ENCODE data around the gene PUM2. TPM values are rescaled to one million over a fixed set of nuclear protein-coding genes. Genes with fewer than 3 reads are reported as not detected.
A peak's percentile ranks its signal among the peaks of the same experiment; 100 is the strongest.

PUM2 gene
- total RNA-seq, 1 experiment from 2014 or later: 105 TPM

- intact Hi-C loops (cut with micrococcal nuclease): loop anchor here (5.0 kb wide), 1 partner anchor 104 kb away; no protein-coding TSS in a partner anchor
- H3K79me2 ChIP-seq (ENCODE audit: insufficient read depth, low read length): no peaks in the 10 kb centered on the region
- peak overlapping the region; percentile 62 for H3K4me2 ChIP-seq (ENCODE audit: low read length)
- peak overlapping the region in 1 of 2 experiments; percentile 25; a peak in 2 of 4 replicates for H3K4me3 ChIP-seq (replicated peaks in 1 of 2; ENCODE audit: low read depth in 1 of 2, low read length in 2 of 2)
- peak; percentile 91 for ATAC-seq
- CTCF ChIA-PET: interaction anchor here (1.0 to 2.0 kb wide), 4 partner anchors 10 to 96 kb away, joined by 3 to 9 read pairs (median 4); no protein-coding TSS in a partner anchor
- H3K27ac ChIP-seq (ENCODE audit: low read depth, low read length): peak overlapping the region; percentile 58
- peak overlapping the region; percentile 60 for H2AFZ ChIP-seq (ENCODE audit: low read depth, low read length, poor library complexity, severe bottlenecking)
- peak; percentile 90 for DNase-seq (ENCODE audit: low read depth, low spot score)
- no peaks in the 10 kb centered on the region for H3K36me3 ChIP-seq (ENCODE audit: control insufficient read depth in 1 of 2, insufficient read depth in 2 of 2, low read length in 2 of 2)
- no peaks in the 10 kb centered on the region for H3K9me3 ChIP-seq (ENCODE audit: control insufficient read depth in 1 of 2, insufficient read depth in 1 of 2, low read depth in 1 of 2, low read length in 2 of 2)
- H3K9me2 ChIP-seq (ENCODE audit: insufficient read depth): no peaks in the 10 kb centered on the region
- BruUV-seq (replicated peaks): no TSS peak
- H3K27me3 ChIP-seq (ENCODE audit: insufficient read depth, low read length): no peaks in the 10 kb centered on the region
- peak overlapping the region; percentile 16 for H3K9ac ChIP-seq (ENCODE audit: low read length)
- POLR2A ChIA-PET: interaction anchor here (0.7 to 1.5 kb wide), 6 partner anchors 8 to 215 kb away, joined by 3 to 6 read pairs (median 4); partner anchors contain the start of gene RHOB
- no peaks in the 10 kb centered on the region for H4K20me1 ChIP-seq (ENCODE audit: insufficient read depth)
- RAD21 ChIA-PET (ENCODE audit: low non-redundant PET in 1 of 2, low total read pairs in 2 of 2, uncharacterized antibody in 2 of 2, unreplicated experiment in 2 of 2): interaction anchor here in 1 of 2 experiments (0.6 kb wide), 2 partner anchors 105 to 122 kb away, joined by 3 read pairs; no protein-coding TSS in a partner anchor
- peaks cover 19 to 51% of the 10 kb centered on the region in 2 experiments for H3K4me1 ChIP-seq (ENCODE audit: control insufficient read depth in 1 of 2, insufficient read depth in 2 of 2, low read length in 2 of 2)
- TF ChIP-seq FOSL1 (IDR thresholded peaks at IDR 0.05; ENCODE audit: low read depth) (no peak), ZFX (IDR thresholded peaks at IDR 0.05) (peak; percentile 23; the same call in 1 of the 2 replicates), SIN3A (IDR thresholded peaks at IDR 0.05; ENCODE audit: low read depth) (no peak), EZH2 (IDR thresholded peaks at IDR 0.05) (no peak), ZNF274 (IDR thresholded peaks at IDR 0.05; ENCODE audit: low read depth, low read length) (no peak), JUND (IDR thresholded peaks at IDR 0.05) (no peak), SP1 (IDR thresholded peaks at IDR 0.05; ENCODE audit: low read depth) (no peak), EGR1 (IDR thresholded peaks at IDR 0.05; ENCODE audit: low read depth) (no peak), EZH2phosphoT487 (IDR thresholded peaks at IDR 0.05; ENCODE audit: borderline replicate concordance) (no peak), ELF1 (IDR thresholded peaks at IDR 0.05; ENCODE audit: borderline replicate concordance, low read depth) (no peak), RAD21 (IDR thresholded peaks at IDR 0.05; ENCODE audit: low read depth) (no peak), SRF (IDR thresholded peaks at IDR 0.05; ENCODE audit: low read depth) (no peak), YY1 (IDR thresholded peaks at IDR 0.05; ENCODE audit: extremely low read depth, insufficient replicate concordance, low read depth, low read length) (peak; percentile 61), CBX3 (IDR thresholded peaks at IDR 0.05; ENCODE audit: low read depth) (no peak), ZBTB33 (IDR thresholded peaks at IDR 0.05; ENCODE audit: extremely low read depth, insufficient replicate concordance, low read length) (no peak), REST (IDR thresholded peaks at IDR 0.05; ENCODE audit: low read depth) (no peak), CEBPB (IDR thresholded peaks at IDR 0.05; ENCODE audit: low read depth) (no peak), POLR2AphosphoS5 (IDR thresholded peaks at IDR 0.05; ENCODE audit: low read depth, low read length) (peak; percentile 83), TCF7L2 (IDR thresholded peaks at IDR 0.05; ENCODE audit: borderline replicate concordance, extremely low read depth, insufficient read depth, insufficient read length) (peak; percentile 57)
- TF ChIP-seq, protein P1, sequence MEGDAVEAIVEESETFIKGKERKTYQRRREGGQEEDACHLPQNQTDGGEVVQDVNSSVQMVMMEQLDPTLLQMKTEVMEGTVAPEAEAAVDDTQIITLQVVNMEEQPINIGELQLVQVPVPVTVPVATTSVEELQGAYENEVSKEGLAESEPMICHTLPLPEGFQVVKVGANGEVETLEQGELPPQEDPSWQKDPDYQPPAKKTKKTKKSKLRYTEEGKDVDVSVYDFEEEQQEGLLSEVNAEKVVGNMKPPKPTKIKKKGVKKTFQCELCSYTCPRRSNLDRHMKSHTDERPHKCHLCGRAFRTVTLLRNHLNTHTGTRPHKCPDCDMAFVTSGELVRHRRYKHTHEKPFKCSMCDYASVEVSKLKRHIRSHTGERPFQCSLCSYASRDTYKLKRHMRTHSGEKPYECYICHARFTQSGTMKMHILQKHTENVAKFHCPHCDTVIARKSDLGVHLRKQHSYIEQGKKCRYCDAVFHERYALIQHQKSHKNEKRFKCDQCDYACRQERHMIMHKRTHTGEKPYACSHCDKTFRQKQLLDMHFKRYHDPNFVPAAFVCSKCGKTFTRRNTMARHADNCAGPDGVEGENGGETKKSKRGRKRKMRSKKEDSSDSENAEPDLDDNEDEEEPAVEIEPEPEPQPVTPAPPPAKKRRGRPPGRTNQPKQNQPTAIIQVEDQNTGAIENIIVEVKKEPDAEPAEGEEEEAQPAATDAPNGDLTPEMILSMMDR (IDR thresholded peaks at IDR 0.05 in 2 of 3, conservative IDR thresholded peaks at IDR 0.05 in 1 of 3; ENCODE audit: borderline replicate concordance in 1 of 3, insufficient read depth in 1 of 3, low read depth in 2 of 3, low read length in 2 of 3): no peak
- TF ChIP-seq, protein P2, sequence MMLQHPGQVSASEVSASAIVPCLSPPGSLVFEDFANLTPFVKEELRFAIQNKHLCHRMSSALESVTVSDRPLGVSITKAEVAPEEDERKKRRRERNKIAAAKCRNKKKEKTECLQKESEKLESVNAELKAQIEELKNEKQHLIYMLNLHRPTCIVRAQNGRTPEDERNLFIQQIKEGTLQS (IDR thresholded peaks at IDR 0.05): no peak
Observed at GRCh38 chr2:20231598-20232026, 119.0 kb downstream of the PUM2 start.

Measured in HCT116 (cell line).